NCI-H526 (cell line): ENCODE measurements around the gene ZNF143.

Experiments used
- DNase-seq, 2 experiments: peaks; one replicate each; lab custom pipeline; 2025; lab: John Stamatoyannopoulos, UW

ZNF143 gene

DNA sequence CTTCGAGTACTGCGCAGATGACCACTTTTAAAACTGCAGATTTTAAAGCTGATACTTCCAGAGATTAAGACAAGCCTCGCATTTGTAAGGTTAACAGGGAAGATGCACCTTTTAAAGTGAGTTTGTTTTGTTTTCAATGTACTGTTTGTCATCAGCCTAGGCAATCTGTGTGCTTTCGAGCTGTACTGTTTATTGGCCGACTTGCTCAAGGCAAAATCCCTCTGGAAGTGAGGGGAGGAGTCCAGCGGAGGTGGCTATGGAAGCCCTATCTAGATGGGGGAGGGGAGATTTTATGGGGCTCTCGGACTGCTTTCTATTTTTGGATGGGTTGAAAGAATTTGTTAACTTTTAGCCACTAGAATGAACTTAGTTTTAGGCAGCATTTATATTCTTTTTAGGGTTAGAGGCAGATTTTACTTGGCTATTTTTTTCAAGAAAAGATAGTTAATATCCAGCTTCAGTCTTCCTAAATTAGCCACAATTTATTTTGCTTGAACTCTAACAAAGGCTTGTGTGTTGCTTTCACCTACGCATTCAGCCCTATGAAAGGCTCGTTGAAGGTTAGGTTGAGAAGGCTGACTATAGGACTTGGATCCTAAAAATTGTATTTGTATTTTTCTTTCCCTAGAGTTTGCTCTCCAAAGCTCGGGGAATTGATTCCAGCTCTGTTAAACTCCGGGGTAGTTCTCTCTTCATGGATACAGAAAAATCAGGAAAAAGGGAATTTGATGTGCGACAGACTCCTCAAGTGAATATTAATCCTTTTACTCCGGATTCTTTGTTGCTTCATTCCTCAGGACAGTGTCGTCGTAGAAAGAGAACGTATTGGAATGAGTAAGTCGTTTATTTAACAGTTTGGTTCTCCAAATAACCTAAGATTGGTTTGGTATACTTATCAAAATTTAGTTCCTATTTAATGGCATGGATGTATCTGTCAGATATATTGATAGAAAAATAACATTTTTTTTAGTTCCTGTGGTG, 114.7 kb downstream of the ZNF143 start:
- DNase-seq: peak; percentile 87 to 92

DNA sequence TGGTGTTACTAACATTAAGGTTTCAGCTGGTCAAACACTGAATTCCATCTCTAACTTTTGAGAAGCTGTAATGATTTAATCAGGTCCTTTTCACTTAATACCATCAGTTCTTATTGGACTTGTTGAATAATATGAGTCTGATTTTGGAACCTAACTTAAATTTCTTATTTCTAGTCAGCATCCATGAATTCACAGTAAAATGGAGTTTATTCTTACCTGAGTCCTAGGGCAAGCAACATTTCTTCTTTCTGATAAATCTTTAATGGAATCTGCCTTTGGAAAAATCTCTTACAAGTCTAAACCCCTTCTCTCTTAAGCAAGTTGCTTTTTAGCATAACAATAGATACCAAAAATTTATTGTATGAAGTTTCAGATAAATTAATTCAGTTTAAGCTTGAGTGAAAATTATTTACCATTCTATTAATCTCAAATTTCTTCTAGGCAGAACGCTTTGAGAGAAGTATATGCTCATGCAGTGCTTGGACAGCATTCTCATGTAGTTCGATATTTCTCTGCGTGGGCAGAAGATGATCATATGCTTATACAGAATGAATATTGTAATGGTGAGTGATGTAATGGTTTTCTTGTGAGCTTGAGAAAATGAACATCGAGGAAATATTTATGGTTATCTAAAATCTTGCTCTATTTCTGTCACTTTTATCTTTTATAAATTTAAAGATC, 116.0 kb downstream of the ZNF143 start:
- DNase-seq: no peak

DNA sequence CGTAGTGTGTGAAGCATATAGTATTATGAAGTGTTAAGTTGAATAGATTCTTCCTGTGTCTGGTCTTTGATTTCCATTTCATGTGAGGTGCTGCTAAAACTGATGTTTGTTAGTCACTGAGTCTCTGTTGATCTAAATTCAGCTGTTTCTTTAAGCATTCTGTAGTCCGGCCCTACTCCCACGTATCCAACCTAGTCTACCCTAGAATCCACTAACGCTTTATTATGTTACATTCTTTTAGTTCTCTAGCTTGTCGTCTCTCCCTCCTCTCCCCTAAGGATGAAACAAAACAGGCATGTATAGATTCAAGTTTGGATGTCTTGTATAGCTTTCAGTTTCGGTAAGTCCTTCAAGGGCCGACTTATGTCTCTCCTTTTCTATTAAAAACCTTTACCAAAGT, 116.7 kb downstream of the ZNF143 start:
- DNase-seq: no peak
